Cardiac septum (tissue), 1 donor: Measurements from ENCODE around the gene CARM1. TPM values are rescaled to one million over a fixed set of nuclear protein-coding genes. Genes with fewer than 3 reads are reported as not detected.
"Not testable (repeated sequence)": the region's sequence is repeated elsewhere in the genome, so short reads cannot be mapped to it uniquely, and the experiment has no call there.

Experiments used
- DNase-seq: peaks from one replicate; pipeline ENCODE4 v3.0.0-alpha.2; 2020; ENCODE audit warnings: low spot score
- intact Hi-C: fragments of 100-400 bp; cut with DNase I; formaldehyde crosslinking; loops from one replicate; pipeline ENCODE4 v1.14.0; 2022
- total RNA-seq: library from RNA; stranded (reverse); fragmentation: NEBNext Ultra II Directional; extraction: Animal tissue kit (Norgen Biotek cat#: 25700); gene quantifications from one replicate; pipeline ENCODE4 v1.2.1, GENCODE V29; 2021
- donor health status: DM: no; HTN: no; CAD: no.

Gene CARM1
- total RNA-seq, 1 donor from 2014 or later = 28.1 TPM

GRCh38 chr19:10922638-10923014, 51.3 kb downstream of the CARM1 start:
- DNase-seq = no peak
- intact Hi-C loops = no loop called here

GRCh38 chr19:10923260-10924112, 52.1 kb downstream of the CARM1 start:
- DNase-seq = no peak
- intact Hi-C loops = no loop called here

- intact Hi-C loops = no loop called here
- no peak for DNase-seq
Observed at GRCh38 chr19:10924597-10924996, 53.2 kb downstream of the CARM1 start.

DNA sequence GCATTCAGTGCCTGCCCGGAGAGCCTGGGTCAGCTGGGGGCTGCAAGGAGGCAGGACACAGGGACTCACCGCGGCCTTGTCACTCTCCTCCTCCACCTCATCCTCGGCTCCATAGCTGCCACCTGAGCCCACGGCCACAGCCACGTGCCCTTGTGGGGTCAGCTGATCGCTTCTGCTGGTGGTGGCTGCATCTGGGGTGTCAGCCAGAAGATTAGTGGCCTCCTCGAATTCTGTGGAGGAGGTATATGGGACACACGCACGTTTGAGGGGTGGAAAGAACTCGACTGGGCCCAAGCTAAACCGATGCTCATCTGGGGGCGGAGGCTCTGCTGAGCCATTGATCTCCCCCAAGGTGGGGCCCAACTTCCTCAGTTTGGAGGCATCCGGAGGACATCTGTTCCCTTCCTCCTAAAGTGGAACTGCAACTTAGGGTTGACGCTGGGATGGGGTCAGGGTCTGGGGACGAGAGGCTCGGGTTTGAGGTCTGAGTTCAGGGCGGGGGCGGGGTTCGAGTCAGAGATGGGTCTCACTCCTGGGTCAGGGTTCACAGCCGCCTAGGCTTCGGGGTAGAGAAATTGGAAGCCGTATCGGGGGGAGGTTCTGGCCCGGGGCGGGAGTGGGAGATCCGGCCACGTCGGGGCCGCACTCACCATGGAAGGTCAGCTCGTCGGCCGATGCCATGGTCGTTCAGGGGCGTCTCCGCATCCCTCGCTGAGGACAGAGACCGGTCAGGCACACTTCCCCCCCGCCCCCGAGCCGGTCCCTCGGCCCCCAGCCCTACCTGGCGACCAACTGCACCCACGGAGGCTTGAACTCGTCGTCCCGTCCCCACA, 56.6 kb downstream of the CARM1 start:
- intact Hi-C loops = loop anchor here (2.0 kb wide), 2 partner anchors 33 to 55 kb away; partner anchors contain the start of gene SMARCA4
- no peak for DNase-seq

GRCh38 chr19:10928563-10929401, 57.4 kb downstream of the CARM1 start, which contains the start of the genes TIMM29 and YIPF2:
TIMM29 (plus strand) TSS chr19:10928811; CDS start chr19:10928823, 12 bp downstream.
YIPF2 (minus strand) TSS chr19:10928639; CDS start chr19:10928410, 229 bp downstream.
- intact Hi-C loops = loop anchor here (2.0 kb wide), 2 partner anchors 32 to 56 kb away; partner anchors contain the start of gene SMARCA4
- peak; percentile 98 for DNase-seq

DNA sequence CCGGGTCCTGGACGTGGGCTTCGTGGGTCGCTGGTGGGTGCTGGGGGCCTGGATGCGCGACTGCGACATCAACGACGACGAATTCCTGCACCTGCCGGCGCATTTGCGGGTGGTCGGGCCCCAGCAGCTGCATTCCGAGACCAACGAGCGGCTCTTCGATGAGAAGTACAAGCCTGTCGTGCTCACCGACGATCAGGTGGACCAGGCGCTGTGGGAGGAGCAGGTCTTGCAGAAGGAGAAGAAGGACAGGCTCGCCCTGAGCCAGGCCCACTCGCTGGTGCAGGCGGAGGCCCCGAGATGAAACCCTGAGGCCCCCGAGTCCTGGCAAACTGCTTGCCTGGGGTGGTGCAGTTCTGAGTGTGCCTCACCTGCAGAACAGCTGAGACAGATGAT, 58.0 kb downstream of the CARM1 start:
- no peak for DNase-seq
- intact Hi-C loops = loop anchor here (2.0 kb wide), 2 partner anchors 31 to 57 kb away; partner anchors contain the start of gene SMARCA4

GRCh38 chr19:10935371-10936059, 64.2 kb downstream of the CARM1 start:
- no peak for DNase-seq
- intact Hi-C loops = loop anchor here (5.0 kb wide), 1 partner anchor 192 kb away; no protein-coding TSS in a partner anchor

DNA sequence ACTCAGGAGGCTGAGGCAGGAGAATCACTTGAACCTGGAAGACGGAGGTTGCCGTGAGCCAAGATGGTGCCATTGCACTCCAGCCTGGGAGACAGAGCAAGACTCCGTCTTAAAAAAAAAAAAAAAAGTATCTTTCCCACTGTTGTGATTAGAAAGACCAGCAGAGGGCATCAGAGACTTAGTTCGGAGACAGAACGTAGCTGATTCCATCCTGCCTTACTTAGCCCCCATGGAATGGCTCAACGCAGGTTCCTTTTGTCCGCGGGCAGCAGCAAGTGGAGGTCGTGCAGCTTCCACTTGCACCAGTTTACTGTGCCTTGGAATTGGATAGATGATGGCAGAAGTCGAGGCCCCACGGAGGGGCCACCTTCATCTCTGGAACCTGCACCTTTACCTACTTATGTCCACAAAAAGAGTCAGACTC, 65.3 kb downstream of the CARM1 start:
- intact Hi-C loops = loop anchor here (5.0 kb wide), 1 partner anchor 191 kb away; no protein-coding TSS in a partner anchor
- no peak for DNase-seq

- not testable (repeated sequence) for DNase-seq
Observed at GRCh38 chr19:10941649-10942048, 70.3 kb downstream of the CARM1 start.

DNA sequence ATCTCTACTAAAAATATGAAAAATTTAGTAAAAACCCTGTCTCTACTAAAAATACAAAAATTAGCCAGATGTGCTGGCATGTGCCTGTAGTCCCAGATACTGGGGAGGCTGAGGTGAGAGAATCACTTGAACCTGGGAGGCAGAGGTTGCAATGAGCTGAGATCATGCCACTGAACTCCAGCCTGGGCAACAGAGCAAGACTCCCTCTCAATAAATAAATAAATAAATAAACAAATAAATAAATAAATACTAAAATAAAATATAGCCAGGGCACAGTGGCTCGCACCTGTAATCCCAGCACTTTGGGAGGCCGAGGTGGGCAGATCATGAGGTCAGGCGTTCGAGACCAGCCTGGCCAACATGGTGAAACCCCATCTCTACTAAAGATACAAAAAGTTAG, 72.1 kb downstream of the CARM1 start:
- intact Hi-C loops, DNase-seq: not testable (repeated sequence)

More at GRCh38 chr19:10941649-10942048, 70.3 kb downstream of the CARM1 start:
- intact Hi-C loops = not testable (repeated sequence)

- DNase-seq = no peak
Observed at GRCh38 chr19:10945264-10945663, 73.9 kb downstream of the CARM1 start.

DNA sequence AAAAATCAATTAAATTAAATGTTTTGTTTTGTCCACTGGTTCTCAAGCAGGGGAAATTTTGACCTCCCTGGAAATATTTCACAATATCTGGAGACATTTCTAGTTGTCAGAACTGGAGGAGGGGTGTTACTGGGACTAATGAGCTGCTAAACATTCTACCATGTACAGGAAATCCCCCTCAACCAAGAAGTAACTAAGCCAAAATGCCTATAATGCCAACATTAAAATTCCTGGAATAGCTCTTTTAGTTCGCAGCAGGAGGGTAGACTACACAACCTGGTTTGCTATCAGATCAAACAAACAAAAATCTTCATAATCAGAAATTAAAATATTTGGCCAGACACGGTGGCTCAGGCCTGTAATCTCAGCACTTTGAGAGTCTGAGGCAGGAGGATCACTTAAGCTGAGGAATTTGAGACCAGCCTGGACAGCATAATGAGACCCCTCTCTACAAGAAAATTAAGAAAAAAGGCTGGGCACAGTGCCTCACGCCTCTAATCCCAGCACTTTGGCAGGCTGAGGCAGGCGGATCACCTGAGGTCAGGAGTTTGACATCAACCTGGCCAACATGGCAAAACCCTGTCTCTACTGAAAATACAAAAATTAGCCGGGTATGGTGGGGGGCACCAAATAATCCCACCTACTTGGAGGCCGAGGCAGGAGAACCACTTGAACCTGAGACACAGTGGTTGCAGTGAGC, 75.8 kb downstream of the CARM1 start:
- intact Hi-C loops = no loop called here
- DNase-seq = no peak

More at GRCh38 chr19:10945264-10945663, 73.9 kb downstream of the CARM1 start:
- intact Hi-C loops = no loop called here

DNA sequence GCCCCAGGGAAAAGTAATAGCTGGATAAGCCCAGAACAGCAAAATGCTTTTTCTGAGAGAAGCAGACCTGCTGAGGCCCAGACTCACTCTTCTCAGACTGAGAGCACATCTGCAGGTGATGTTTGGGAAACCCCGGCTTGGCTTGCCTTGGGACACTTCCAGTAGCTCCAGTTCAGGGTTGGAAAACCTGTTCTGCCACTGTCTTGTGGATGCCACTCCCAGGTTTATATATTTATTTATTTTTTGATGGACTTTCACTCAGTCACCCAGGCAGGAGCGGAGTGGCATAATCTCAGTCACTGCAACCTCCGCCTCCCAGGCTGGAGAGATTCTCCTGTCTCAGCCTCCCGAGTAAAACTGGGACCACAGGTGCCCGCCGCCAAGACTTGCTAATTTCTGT, 81.5 kb downstream of the CARM1 start:
- intact Hi-C loops = no loop called here
- DNase-seq = no peak

DNA sequence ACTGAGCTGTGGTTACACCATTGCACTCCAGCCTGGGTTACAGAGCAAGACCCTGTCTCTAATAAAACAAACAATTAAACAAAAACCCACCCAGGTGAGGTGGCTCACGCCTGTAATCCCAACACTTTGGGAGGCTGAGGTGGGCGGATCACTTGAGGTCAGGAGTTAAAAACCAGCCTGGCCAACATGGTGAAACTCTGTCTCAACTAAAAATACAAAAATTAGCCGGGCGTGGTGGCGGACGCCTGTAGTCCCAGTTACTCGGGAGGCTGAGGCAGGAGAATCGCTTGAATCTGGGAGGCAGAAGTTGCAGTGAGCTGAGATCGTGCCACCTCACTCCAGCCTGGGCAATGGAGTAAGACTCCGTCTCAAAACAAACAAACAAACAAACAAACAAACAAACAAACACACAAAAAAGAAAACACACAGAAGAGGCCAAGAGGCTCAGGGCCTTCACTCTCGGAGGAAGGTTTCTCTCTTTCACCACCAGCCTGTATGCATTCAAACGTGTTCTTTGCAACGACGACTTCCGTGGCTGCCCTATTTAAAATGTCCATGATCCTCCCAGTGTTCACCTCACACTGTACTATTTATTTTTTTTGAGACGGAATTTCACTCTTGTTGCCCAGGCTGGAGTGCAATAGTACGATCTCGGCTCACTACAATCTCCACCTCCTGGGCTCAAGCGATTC, 88.1 kb downstream of the CARM1 start:
- DNase-seq, intact Hi-C loops: not testable (repeated sequence)

- intact Hi-C loops = loop anchor here (2.0 kb wide), 1 partner anchor 32 kb away; the partner anchor contains the start of genes TIMM29 and YIPF2
- peak; percentile 99 for DNase-seq
Observed at GRCh38 chr19:10960314-10961072, 89.1 kb downstream of the CARM1 start, which contains the start of gene SMARCA4. SMARCA4 (plus strand) TSS chr19:10961030; CDS start chr19:10984152, 23,122 bp downstream.
